AG08395 (cell line): ENCODE data around the gene TFB1M.

Experiments used
- DNase-seq: peaks from one replicate; pipeline ENCODE4 v3.0.0; 2012; ENCODE audit warnings: mixed read lengths, low spot score

The TFB1M gene

DNA sequence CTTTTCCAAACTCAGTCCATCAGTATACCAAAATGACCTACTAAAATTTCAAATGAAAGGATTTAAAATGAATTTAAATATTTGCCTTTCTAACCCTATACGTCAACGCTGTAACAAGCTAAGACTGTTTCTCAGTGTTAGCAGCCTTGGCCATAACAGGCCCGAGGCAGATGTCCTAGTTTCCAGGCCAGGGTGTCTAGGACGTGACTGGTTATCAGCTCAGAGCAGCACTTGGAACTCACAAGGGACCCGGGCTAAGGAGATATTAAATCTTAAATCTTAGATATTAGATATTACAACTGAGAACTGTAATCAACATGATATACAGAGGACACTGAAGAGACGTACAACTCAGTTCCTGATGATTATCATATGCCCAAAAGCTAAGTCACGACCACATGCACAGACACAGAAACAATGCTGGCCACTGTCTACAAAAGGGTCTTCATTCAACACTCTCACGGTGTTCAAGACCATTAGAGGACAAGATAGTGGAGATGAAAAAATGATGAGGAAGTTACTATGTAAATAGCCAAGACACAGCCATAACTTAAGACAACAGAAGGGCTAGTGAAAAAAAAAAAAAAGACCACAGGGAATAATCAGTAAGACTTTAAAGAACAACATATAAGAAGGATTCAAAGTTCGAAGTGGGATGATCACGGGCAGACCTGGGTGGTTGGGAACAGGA, 50.8 kb downstream of the TFB1M start, which contains the start of gene CLDN20:
Gene CLDN20, plus strand, starts transcription at position 641 of the 691 bp plus-strand sequence. CDS start 11,707 bp downstream, outside the sequence.
- DNase-seq = no peak

- no peak for DNase-seq
Observed at GRCh38 chr6:155262655-155263054, 51.6 kb downstream of the TFB1M start.

DNA sequence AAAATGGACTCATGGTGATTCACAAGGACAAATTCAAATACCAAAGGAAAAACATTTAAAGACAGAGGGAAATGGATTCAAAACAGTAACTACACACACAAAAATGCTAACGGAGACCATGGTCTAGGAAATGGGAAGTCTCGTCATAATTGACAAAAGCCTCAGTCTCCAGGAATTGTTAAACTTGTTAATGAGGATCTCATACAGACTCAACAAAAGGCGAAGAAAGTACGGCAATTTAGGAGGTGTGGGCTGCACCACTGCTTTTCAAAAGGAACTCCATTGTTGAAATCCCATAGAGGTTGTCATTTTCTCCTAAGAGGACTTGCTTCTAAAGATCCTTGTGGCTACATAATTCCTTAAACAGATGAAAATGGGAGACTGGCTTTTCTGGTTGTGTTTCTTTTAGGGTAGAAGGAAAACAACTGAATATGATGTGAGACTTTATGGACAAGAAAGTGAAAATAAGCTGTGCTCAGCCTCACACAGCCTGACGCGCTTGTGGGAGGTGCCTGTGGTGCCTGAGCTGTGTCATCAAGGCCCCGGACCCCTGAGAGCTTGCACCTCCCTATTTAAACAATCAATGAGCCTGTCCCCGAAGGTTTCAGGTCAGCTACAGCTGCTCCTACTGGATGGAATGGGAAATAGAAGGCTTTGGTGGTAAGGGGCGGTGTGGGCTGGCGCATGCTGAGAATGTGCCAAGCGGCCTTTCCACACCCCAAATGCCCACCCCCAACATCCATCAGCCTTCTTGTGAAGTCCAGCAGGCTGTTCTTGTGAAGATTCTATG, 53.0 kb downstream of the TFB1M start:
- DNase-seq = no peak

GRCh38 chr6:155260686-155261085, 53.6 kb downstream of the TFB1M start:
- DNase-seq = no peak

DNA sequence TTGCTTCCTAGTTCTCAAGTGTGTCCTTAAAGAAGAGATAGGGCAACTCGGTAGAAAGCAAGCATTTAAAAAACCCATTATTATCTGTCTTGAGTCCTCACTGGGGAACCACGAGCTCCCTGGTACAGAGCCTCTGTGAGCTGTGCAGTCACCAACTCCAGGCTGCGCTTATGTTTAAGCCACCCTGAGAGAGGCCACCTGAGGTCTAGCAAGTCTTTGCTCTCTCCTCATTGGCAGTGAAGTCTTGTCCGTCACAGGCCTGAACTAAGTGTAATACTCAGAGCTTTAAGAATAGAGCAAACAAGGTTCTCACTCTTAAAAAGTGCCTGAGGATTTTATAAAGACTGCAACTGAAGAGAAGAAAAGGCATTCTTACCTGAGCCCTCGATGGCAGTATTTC, 54.4 kb downstream of the TFB1M start:
- no peak for DNase-seq

DNA sequence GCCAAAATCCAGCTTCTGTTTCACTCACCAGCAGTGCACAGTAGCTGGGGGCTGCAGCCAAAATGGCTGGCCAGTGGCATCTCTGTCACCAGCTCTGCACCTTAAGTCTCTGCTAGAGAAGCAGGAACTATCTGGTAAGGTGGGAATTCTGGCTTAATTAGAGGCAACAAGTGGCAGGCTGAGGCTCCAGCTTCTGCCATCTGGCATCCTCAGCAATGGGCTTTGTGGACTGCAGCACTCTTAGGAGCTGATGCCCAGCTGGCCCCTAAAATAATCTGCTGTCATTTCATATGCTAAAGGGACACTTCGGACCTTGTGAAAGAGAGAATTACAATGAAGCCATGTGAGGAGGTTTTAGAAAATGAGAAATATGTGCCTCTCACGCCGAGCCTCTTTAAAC, 55.1 kb downstream of the TFB1M start:
- no peak for DNase-seq

DNA sequence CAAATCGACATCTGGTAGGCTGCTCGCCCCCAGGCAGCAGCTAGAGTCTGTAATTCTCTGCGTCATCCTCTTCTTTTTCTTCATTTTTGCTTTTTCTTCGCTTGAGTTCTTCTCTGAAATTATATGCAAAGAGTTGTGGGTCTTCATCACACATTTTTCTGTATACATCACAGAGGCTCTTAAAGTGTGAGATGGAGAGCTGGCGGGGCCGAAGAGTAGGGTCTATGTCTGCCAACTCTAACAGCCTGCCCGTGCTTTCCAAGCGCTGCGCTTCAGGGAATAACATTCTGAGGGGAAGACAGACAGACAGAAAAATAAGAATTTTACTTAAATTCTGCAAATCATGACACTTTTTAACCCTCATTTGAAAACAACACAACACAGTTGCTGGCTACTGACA, 56.5 kb downstream of the TFB1M start:
- DNase-seq = no peak

DNA sequence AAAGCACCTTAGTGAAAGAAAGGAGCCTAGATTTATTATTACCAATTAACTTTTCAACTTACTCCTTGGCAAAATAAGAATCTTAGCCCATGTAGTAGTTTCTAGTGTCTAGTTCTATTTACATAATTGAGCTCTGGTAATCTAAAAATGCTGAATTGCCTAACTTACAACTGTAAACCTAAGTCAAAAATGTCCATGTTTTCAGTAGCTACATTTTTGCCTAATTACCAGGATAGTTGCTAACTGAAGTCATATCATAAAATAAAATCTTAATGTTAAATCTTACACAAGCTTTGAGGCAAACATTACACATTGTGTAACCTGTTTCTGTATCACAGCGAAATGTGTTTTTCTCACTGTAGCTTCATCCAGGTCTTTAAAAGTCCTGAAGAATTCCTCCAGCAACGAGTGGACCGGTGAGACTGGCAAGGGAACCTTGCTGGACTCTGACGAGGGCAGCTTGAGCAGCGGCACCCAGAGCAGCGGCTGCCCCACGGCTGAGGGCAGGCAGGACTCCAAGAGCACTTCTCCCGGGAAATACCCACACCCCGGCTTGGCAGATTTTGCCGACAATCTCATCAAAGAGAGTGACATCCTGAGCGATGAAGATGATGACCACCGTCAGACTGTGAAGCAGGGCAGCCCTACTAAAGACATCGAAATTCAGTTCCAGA, 58.0 kb downstream of the TFB1M start:
- DNase-seq = no peak

DNA sequence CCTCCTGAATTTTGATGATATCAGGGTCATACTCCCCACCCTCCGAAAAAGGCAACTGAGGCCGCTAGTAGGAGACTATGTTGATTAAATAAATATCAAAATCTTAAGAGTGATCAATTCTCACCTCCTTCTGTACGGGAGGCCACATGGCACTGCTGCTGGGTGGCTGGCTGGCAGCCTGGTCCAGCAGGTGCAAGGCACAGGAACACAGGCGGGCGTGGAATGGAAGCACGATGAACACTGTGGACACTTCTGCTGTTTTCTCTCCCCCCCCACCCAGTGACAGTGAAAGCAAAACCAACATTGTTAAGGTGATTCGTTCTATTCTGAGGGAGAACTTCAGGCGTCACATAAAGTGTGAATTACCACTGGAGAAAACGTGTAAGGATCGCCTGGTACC, 60.1 kb downstream of the TFB1M start:
- DNase-seq = no peak

DNA sequence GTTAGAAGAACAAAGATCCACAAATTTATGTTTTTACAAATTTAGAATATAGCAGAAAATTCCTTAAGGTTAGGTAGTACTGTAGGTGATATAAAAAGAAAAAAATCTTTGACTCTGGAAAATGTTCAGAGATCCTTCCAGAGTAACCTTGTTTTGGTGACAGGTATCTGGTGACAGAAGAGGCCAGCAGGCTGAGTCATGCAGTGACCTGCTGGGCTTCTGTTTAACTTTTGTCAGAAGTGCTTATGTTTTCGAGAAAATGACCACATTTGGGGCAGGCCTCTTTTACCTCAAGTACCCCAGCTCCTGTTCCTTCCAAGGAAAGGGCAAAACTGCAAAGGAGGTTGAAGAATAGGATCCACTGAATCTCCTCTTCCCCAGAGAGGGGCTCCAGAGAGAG, 60.9 kb downstream of the TFB1M start:
- DNase-seq = no peak

DNA sequence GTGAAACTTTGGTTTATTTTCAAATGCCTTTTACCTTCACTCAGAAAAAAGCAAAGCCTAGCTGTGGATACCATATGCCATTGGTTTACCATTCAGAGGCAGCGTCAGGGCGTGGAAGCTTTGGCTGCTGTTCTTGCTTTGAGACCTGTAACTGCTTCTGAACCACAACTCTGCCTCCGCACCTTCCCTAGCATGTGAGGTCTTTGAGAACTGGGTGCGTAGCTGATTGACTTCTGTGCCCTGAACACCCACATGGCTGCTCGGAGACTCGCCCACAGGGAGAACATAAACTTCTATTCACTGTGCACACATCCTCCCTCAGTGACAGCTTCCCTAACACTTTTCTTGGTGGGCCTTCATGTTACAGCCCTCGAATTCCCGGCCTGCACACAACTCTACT, 61.7 kb downstream of the TFB1M start:
- no peak for DNase-seq

GRCh38 chr6:155250701-155251381, 63.4 kb downstream of the TFB1M start:
- DNase-seq = no peak

DNA sequence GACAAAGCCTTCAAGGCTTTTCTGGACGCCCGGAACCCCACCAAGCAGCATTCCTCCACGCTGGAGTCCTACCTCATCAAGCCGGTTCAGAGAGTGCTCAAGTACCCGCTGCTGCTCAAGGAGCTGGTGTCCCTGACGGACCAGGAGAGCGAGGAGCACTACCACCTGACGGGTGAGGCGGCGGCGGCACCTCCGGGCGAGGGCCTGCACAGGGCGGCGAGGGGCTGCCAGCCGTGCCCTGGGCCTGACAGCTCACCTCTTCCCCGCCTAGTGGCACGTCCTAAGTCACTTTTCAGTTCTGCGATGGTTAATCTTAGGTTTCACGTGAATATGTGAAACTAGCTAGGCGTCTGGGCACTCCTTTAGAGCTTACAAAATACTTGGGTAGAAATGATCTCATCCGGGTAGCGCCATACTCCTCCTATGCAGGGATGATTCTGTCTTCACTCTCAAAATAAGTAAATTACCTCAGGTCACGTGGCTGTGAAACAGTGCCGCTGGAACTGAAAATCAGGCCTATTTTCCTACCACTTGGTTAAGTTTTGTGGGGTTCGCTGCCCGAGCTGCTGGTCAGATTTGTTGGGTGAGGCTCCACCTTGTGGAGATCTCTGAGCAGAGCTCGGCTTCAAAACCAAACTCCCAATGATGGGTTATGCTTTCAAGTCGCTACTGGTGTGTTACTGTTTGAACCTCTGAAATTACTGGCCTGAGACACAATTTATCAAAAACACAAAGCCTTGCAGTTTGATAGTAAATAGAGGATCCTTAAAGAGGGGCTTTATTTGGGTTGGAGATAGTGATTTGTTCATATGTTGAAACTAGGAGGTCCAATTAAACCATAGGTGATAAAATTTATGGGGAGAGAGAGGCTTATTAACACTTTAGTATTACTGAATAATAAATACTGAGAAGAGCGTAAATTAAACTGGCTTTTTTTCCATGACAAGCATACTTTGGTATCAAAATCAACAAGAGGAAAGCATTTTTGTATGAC, 66.0 kb downstream of the TFB1M start:
- peak; percentile 77 for DNase-seq

DNA sequence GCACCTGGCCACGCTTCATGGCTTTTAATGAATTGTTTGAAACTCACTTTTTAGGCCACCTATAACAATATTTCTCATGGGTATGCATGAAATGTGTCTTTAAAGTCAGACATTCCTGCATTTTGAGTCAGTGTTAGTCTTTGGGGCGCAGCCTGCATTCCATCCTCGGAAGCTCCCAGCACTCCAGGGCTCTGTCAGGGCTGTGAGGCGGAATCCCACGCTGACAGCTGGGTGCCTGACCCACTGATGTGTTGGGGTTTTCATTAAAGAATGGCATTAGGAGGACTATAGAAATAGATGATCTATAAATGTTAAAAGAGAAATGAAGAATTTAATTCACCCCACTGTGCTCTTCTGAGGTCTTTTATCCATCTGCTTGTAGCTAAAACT, 66.7 kb downstream of the TFB1M start:
- peak; percentile 67 for DNase-seq

DNA sequence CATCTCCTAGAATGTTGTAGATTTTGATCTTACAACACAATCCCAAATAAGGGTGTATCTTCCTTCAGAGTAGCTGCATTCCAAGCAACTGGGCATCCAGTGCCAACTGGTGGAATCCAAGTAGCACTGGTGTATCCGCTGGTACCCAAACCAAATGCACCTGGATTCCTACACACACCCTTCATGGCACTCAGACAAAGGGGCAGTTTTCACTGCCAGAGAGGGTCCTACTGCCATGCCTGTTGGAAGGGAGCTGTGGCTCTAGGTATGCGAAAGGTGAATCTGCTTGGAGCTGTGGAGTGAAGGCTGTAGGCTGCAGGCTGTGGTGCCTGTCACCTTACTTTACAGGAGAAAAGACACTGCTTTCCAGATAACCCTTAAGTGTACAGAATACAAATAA, 67.5 kb downstream of the TFB1M start:
- no peak for DNase-seq

DNA sequence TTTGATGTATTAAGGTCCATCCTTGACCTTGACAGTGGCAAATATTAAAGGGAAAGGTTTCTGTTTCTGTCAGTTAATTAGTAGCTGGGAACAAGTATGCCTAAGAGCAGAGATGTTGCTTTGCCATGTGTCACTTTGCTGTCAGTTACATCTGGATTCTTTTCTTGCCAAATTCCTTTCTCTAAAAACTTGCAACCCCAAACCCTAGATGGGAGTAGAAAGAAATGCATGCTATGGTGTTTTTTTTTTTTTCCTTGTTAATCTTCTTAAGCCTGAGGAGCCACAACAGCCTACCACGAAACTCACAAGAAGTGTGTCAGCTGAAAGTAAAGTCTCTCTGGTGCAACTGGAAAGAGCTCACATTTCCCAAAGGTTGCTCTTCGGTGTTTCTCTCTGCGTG, 68.5 kb downstream of the TFB1M start:
- DNase-seq = peak; percentile 15

- no peak for DNase-seq
Observed at GRCh38 chr6:155245193-155245592, 69.1 kb downstream of the TFB1M start.

- no peak for DNase-seq
Observed at GRCh38 chr6:155244434-155244833, 69.8 kb downstream of the TFB1M start.

- no peak for DNase-seq
Observed at GRCh38 chr6:155241966-155242365, 72.3 kb downstream of the TFB1M start.

DNA sequence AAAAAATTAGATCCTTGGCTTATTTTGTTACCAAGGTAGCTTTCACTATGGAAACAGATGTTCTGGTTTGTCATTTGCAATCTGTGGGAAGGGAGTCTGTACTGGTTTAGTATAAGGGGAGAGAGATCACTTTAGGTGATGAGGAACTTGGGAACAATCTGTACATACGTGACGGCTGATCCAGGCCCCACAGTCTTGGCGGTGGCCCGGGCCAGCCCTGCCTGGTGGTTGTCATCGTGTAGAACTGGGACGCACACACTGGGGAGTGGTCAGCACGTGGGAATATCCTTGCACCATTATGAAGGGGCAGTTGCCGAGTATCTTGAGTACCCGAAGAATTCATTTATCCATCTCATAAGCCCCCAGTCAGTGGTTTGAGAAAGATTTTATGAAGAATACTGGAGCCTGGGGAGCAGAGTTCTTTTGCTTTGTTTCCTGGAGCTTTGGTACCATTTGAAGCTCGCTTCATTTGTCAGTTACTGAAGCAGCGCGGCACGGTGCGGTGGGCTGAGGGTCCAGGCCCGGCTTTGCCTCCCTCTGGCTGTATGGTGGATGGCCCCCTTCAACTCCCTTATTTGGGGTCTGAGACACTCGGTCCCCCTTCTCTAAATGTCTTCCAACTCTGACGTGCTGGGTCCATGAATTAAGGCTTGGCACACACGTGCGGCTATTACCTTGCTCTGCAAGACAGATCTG, 73.2 kb downstream of the TFB1M start:
- DNase-seq = no peak

DNA sequence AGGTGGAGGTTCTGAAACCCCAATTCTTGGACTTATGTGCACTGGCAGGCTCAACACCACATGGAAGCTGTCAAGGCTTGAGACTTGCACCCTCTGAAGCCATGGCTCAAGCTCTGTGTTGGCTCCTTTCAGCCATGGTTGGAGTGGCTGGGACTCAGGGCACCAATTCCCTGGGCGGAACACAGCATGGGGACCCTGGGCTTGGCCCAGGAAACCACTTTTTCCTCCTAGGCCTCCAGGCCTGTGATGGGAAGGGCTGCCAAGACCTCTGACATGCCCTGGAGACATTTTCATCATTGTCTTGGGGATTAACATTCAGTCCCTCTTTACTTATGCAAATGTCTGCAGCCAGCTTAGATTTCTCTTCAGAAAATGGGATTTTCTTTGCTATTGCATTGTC, 76.7 kb downstream of the TFB1M start:
- no peak for DNase-seq
